CD14-positive monocyte (primary cell): Measurements from ENCODE around the gene TBXAS1. TPM values are rescaled to one million over a fixed set of nuclear protein-coding genes. Genes with fewer than 3 reads are reported as not detected.

Experiments
- DNase-seq, 3 donors: peaks; one replicate each; pipeline ENCODE4 v3.0.0-alpha.2; 2011 to 2022
- H2AFZ ChIP-seq: 2 replicates; pipeline ENCODE4 v1.6.0; 2012; ENCODE audit warnings: mild to moderate bottlenecking, low read depth, low read length, inconsistent platforms; ENCODE audit not compliant: insufficient read depth, poor library complexity, severe bottlenecking
- H3K27ac ChIP-seq, 2 donors: 1 replicate in 1 of 2; 2 replicates in 1 of 2; pipeline ENCODE4 v1.5.1; 2012 to 2013; ENCODE audit warnings: low read length in 2 of 2, control low read depth in 1 of 2, inconsistent platforms in 1 of 2, low read depth in 1 of 2, mild to moderate bottlenecking in 1 of 2
- H3K27me3 ChIP-seq, 2 donors: one replicate each; pipeline versions ENCODE4 v1.6.0 to v1.6.1; 2011 to 2013; ENCODE audit warnings: low read length in 2 of 2; ENCODE audit not compliant: control insufficient read depth in 2 of 2, insufficient read depth in 2 of 2
- H3K36me3 ChIP-seq, 2 donors: replicated peaks in 1 of 2; 1 replicate in 1 of 2; 2 replicates in 1 of 2; pipeline versions ENCODE4 v1.5.1 to v1.6.1; 2012 to 2013; ENCODE audit warnings: low read length in 2 of 2, control low read depth in 1 of 2, inconsistent platforms in 1 of 2, mild to moderate bottlenecking in 1 of 2; ENCODE audit not compliant: insufficient read depth in 2 of 2, control insufficient read depth in 1 of 2
- H3K4me1 ChIP-seq, 2 donors: 1 replicate in 1 of 2; 2 replicates in 1 of 2; pipeline versions ENCODE4 v1.5.1 to v1.6.1; 2012 to 2013; ENCODE audit warnings: low read length in 2 of 2, control low read depth in 1 of 2, inconsistent platforms in 1 of 2, mild to moderate bottlenecking in 1 of 2, moderate library complexity in 1 of 2; ENCODE audit not compliant: insufficient read depth in 2 of 2, control insufficient read depth in 1 of 2
- H3K4me2 ChIP-seq: replicated peaks from 2 replicates; pipeline ENCODE3; 2012; ENCODE audit warnings: low read length, moderate library complexity, mild to moderate bottlenecking; ENCODE audit not compliant: poor library complexity, severe bottlenecking; ENCODE audit errors: extremely low read depth
- H3K4me3 ChIP-seq, 3 experiments: fragments of 200-600 bp in 1 of 3; sonication (generic) in 1 of 3; replicated peaks in 1 of 3; 1 replicate in 2 of 3; 2 replicates in 1 of 3; pipeline ENCODE4 v1.5.1; 2011 to 2013; ENCODE audit warnings: low read length in 3 of 3, mild to moderate bottlenecking in 3 of 3, control low read depth in 2 of 3, low read depth in 2 of 3, inconsistent platforms in 1 of 3, moderate library complexity in 1 of 3
- H3K79me2 ChIP-seq: 2 replicates; pipeline ENCODE4 v1.6.0; 2012; ENCODE audit warnings: mild to moderate bottlenecking, control low read depth, inconsistent platforms, low read length, moderate library complexity; ENCODE audit not compliant: insufficient read depth
- H3K9ac ChIP-seq: 2 replicates; pipeline ENCODE4 v1.6.0; 2017; ENCODE audit warnings: low read length, mild to moderate bottlenecking; ENCODE audit not compliant: insufficient read depth, poor library complexity, severe bottlenecking
- H3K9me3 ChIP-seq, 2 donors: replicated peaks in 1 of 2; 1 replicate in 1 of 2; 2 replicates in 1 of 2; pipeline versions ENCODE4 v1.5.1 to v1.6.1; 2012 to 2013; ENCODE audit warnings: low read length in 2 of 2, control low read depth in 1 of 2; ENCODE audit not compliant: control insufficient read depth in 1 of 2, insufficient read depth in 1 of 2
- H4K20me1 ChIP-seq: 2 replicates; pipeline ENCODE4 v1.6.0; 2012; ENCODE audit warnings: mild to moderate bottlenecking, low read length, control low read depth, moderate library complexity; ENCODE audit not compliant: insufficient read depth
- H3K27ac Mint-ChIP-seq, 7 donors: one replicate each; pipeline ENCODE4 v1.8.0; 2020; ENCODE audit warnings: mild to moderate bottlenecking in 7 of 7, mixed read lengths in 7 of 7, moderate library complexity in 6 of 7, inconsistent platforms in 2 of 7
- H3K27me3 Mint-ChIP-seq, 3 donors: one replicate each; pipeline ENCODE4 v1.8.0; 2021 to 2022; ENCODE audit warnings: low read depth in 3 of 3, mild to moderate bottlenecking in 3 of 3, mixed read lengths in 3 of 3, moderate library complexity in 3 of 3, inconsistent platforms in 1 of 3
- H3K36me3 Mint-ChIP-seq, 2 donors: one replicate each; pipeline ENCODE4 v1.8.0; 2020; ENCODE audit warnings: mixed read lengths in 2 of 2, inconsistent platforms in 1 of 2, mild to moderate bottlenecking in 1 of 2
- H3K4me1 Mint-ChIP-seq: one replicate; pipeline ENCODE4 v1.8.0; 2020; ENCODE audit warnings: mild to moderate bottlenecking, mixed read lengths
- H3K4me3 Mint-ChIP-seq, 2 donors: one replicate each; pipeline ENCODE4 v1.8.0; 2020; ENCODE audit warnings: mild to moderate bottlenecking in 2 of 2, mixed read lengths in 2 of 2, moderate library complexity in 1 of 2
- H3K9me3 Mint-ChIP-seq, 7 donors: one replicate each; pipeline ENCODE4 v1.8.0; 2020 to 2022; ENCODE audit warnings: mixed read lengths in 7 of 7, mild to moderate bottlenecking in 6 of 7, moderate library complexity in 6 of 7, inconsistent platforms in 2 of 7
- CTCF ChIP-seq: fragments of 200-600 bp; IDR thresholded peaks from one replicate; pipeline ENCODE4 v1.8.0; 2022; ENCODE audit warnings: antibody characterized with exemption, mild to moderate bottlenecking
- WGBS: methylation state at CpG from one replicate; pipeline ENCODE4 v1.1.5; 2013; ENCODE audit warnings: missing lambda C conversion rate; ENCODE audit not compliant: insufficient coverage; 5-methylcytosine and 5-hydroxymethylcytosine counted together
- intact Hi-C, 2 donors: fragments of 100-400 bp; cut with micrococcal nuclease; formaldehyde crosslinking; loops; one replicate each; pipeline versions ENCODE4 v1.15.0 to v1.15.1; 2023
- polyA plus RNA-seq, 3 donors: library from polyadenylated mRNA; depleted of rRNA in 1 of 3; unstranded in 2 of 3; stranded (reverse) in 1 of 3; fragments of 300-500 nt in 2 of 3; fragments of >200 nt in 1 of 3; fragmentation: Illumina TruSeq in 2 of 3; gene quantifications; 1 replicate in 2 of 3; 2 replicates in 1 of 3; pipeline ENCODE4 v1.2.3, GENCODE V29; 2012 to 2021

The TBXAS1 gene
- polyA plus RNA-seq, 3 donors: 289 to 335 (median 298) TPM

- H3K4me2 ChIP-seq: no peak overlapping the region
- H3K79me2 ChIP-seq: peaks cover 40% of the 10 kb centered on the region
- H2AFZ ChIP-seq: no peak overlapping the region
- no peaks in the 10 kb centered on the region for H3K27me3 ChIP-seq
- H3K27ac ChIP-seq: no peak overlapping the region
- peaks cover 99% of the 10 kb centered on the region for H4K20me1 ChIP-seq
- H3K4me3 Mint-ChIP-seq: no peak overlapping the region
- no peaks in the 10 kb centered on the region for H3K27me3 Mint-ChIP-seq
- H3K9ac ChIP-seq: no peak overlapping the region
- no peak for DNase-seq
- peaks cover 39% of the 10 kb centered on the region for H3K4me1 Mint-ChIP-seq
- H3K36me3 Mint-ChIP-seq: peaks cover 80 to 87% of the 10 kb centered on the region in 2 donors
- H3K4me1 ChIP-seq: peaks cover 22 to 31% of the 10 kb centered on the region in 2 donors
- no peak overlapping the region for H3K4me3 ChIP-seq
- no peaks in the 10 kb centered on the region for H3K9me3 ChIP-seq
- peaks cover 0 to 2% (median 0%) of the 10 kb centered on the region in 7 donors for H3K9me3 Mint-ChIP-seq
- 94% methylated on average over 3 of the region's 9 CpGs for WGBS
- H3K36me3 ChIP-seq: peaks cover 79 to 88% of the 10 kb centered on the region in 2 donors
- intact Hi-C loops: no loop called here
- H3K27ac Mint-ChIP-seq: peak overlapping the region in 1 of 7 donors; percentile 37
- no peak for TF ChIP-seq CTCF
Observed at GRCh38 chr7:139874302-139874629, 45.2 kb downstream of the TBXAS1 start.

GRCh38 chr7:139875821-139876241 is 46.8 kb downstream of the TBXAS1 start:
- intact Hi-C loops: no loop called here
- Histone ChIP-seq H4K20me1 (peaks cover 96% of the 10 kb centered on the region), H3K4me3 (no peak overlapping the region), H3K36me3 (peaks cover 90 to 97% of the 10 kb centered on the region in 2 donors), H3K4me1 (peaks cover 14 to 20% of the 10 kb centered on the region in 2 donors), H3K27me3 (no peaks in the 10 kb centered on the region), H3K4me2 (peak overlapping the region; percentile 27), H3K79me2 (peaks cover 26% of the 10 kb centered on the region), H3K9ac (no peak overlapping the region), H2AFZ (no peak overlapping the region), H3K9me3 (no peaks in the 10 kb centered on the region), H3K27ac (peak overlapping the region; percentile 61 to 62)
- H3K4me1 Mint-ChIP-seq: peaks cover 29% of the 10 kb centered on the region
- peak; percentile 67 to 81 (median 74) for DNase-seq
- H3K36me3 Mint-ChIP-seq: peaks cover 84 to 93% of the 10 kb centered on the region in 2 donors
- no peaks in the 10 kb centered on the region for H3K27me3 Mint-ChIP-seq
- H3K4me3 Mint-ChIP-seq: no peak overlapping the region
- 15% methylated on average over 5 of the region's 7 CpGs for WGBS
- TF ChIP-seq CTCF: no peak
- peak overlapping the region; percentile 36 to 89 (median 81) for H3K27ac Mint-ChIP-seq
- H3K9me3 Mint-ChIP-seq: peaks cover 0 to 2% (median 0%) of the 10 kb centered on the region in 7 donors
